A673 (cell line): ENCODE results near the gene CES3. TPM values are rescaled to one million over a fixed set of nuclear protein-coding genes. Genes with fewer than 3 reads are reported as not detected.
A peak's percentile ranks its signal among the peaks of the same experiment; 100 is the strongest.
"Not testable (repeated sequence)": the region's sequence is repeated elsewhere in the genome, so short reads cannot be mapped to it uniquely, and the experiment has no call there.

Source experiments
- BruUV-seq: library from RNA; stranded (reverse); fragments of 400-500 nt; replicated peaks from 2 replicates; lab custom pipeline; 2021; lab: Mats Ljungman, UMichigan
- CTCF ChIA-PET: fragments of 300-600 bp; sonication (Branson Sonifier 250); formaldehyde crosslinking; loops from one replicate; lab custom pipeline; 2022; ENCODE audit warnings: antibody characterized with exemption; lab: Charles Lee
- POLR2A ChIA-PET: fragments of 300-600 bp; sonication (Branson Sonifier 250); formaldehyde crosslinking; loops from one replicate; lab custom pipeline; 2022; ENCODE audit warnings: antibody characterized with exemption; ENCODE audit not compliant: low non-redundant PET; lab: Charles Lee
- DNase-seq: peaks from one replicate; pipeline ENCODE4 v3.0.0-alpha.2; 2015; ENCODE audit warnings: low spot score
- H3K27ac ChIP-seq: fragments of 200-600 bp; sonication (generic); 2 replicates; pipeline ENCODE4 v1.5.1; 2016; ENCODE audit warnings: mixed run types, low read depth, mild to moderate bottlenecking, mixed read lengths, antibody characterized with exemption, low read length; ENCODE audit not compliant: poor library complexity, severe bottlenecking
- H3K27me3 ChIP-seq: fragments of 200-600 bp; sonication (generic); replicated peaks from 2 replicates; pipeline ENCODE4 v1.6.1; 2017; ENCODE audit warnings: mixed run types, low read depth, mild to moderate bottlenecking, mixed read lengths, antibody characterized with exemption, low read length; ENCODE audit not compliant: insufficient read depth, poor library complexity
- H3K36me3 ChIP-seq: fragments of 200-600 bp; sonication (generic); 2 replicates; pipeline ENCODE4 v1.6.1; 2016; ENCODE audit warnings: mixed run types, mild to moderate bottlenecking, mixed read lengths, antibody characterized with exemption, low read length; ENCODE audit not compliant: insufficient read depth, poor library complexity, severe bottlenecking
- H3K4me1 ChIP-seq: fragments of 200-600 bp; sonication (generic); 2 replicates; pipeline ENCODE4 v1.6.1; 2017; ENCODE audit warnings: mixed run types, mild to moderate bottlenecking, mixed read lengths, antibody characterized with exemption, low read length; ENCODE audit not compliant: insufficient read depth, poor library complexity, severe bottlenecking
- H3K4me3 ChIP-seq: fragments of 200-600 bp; sonication (generic); 2 replicates; pipeline ENCODE4 v1.5.1; 2016; ENCODE audit warnings: low read depth, mixed run types, mild to moderate bottlenecking, mixed read lengths, low read length; ENCODE audit not compliant: poor library complexity, severe bottlenecking
- H3K9me3 ChIP-seq: fragments of 200-600 bp; sonication (generic); 2 replicates; pipeline ENCODE4 v1.6.1; 2016; ENCODE audit warnings: mixed run types, low read depth, mild to moderate bottlenecking, mixed read lengths, antibody characterized with exemption, low read length; ENCODE audit not compliant: poor library complexity, severe bottlenecking
- CTCF ChIP-seq: fragments of 300-800, 200-600 bp; sonication (generic); conservative IDR thresholded peaks from 2 replicates; pipeline ENCODE4 v1.5.1; 2017; ENCODE audit warnings: low read depth, mild to moderate bottlenecking, antibody characterized with exemption, low read length, moderate library complexity, mixed read lengths
- EZH2 ChIP-seq: fragments of 200-600 bp; sonication (generic); IDR thresholded peaks from 2 replicates; pipeline ENCODE4 v1.6.1; 2017; ENCODE audit warnings: borderline replicate concordance, low read depth, mild to moderate bottlenecking, mixed read lengths, antibody characterized with exemption, low read length; ENCODE audit not compliant: poor library complexity, severe bottlenecking
- intact Hi-C: fragments of 100-400 bp; cut with micrococcal nuclease; formaldehyde crosslinking; loops from one replicate; pipeline ENCODE4 v1.10.0; 2022; ENCODE audit not compliant: unreplicated experiment
- total RNA-seq: library from RNA; stranded (reverse); gene quantifications from 2 replicates; pipeline ENCODE4 v1.2.3, GENCODE V29; 2021

The CES3 gene
- total RNA-seq, 1 experiment from 2014 or later = 3.9 TPM

- TF ChIP-seq EZH2 = no peak
- TF ChIP-seq CTCF = no peak
- H3K36me3 ChIP-seq = no peaks in the 10 kb centered on the region
- DNase-seq = no peak
- no peak overlapping the region for H3K4me3 ChIP-seq
- BruUV-seq = no TSS peak
- H3K27ac ChIP-seq = no peak overlapping the region
- intact Hi-C loops = no loop called here
- ChIA-PET POLR2A (no interaction called here), CTCF (no interaction called here)
- H3K4me1 ChIP-seq = peaks cover 21% of the 10 kb centered on the region
- no peaks in the 10 kb centered on the region for H3K9me3 ChIP-seq
- H3K27me3 ChIP-seq = no peaks in the 10 kb centered on the region
Observed at GRCh38 chr16:66932076-66932475, 29.0 kb upstream of the CES3 start.

DNA sequence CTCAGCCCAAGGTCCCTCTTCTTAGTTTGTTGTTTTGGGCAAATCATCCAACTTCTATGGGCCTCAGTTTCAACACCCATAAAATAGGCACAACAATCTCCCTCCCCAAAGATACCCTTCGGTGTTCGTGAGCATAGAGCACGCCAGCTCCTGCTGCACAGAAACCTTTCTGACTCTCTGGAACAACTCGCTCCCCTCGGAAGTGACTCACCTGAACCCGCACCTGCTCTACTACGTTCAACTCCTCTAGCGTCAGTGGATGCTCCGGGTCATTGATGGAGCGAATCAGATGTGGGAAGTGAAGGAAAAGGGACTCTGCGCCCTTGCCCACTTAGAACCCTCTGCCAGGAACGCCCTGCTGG lies 27.3 kb upstream of the CES3 start:
- ChIA-PET CTCF (no interaction called here), POLR2A (interaction anchor here (0.6 kb wide), 1 partner anchor 156 kb away, joined by 3 read pairs; no protein-coding TSS in a partner anchor)
- Histone ChIP-seq H3K4me3 (peak overlapping the region; percentile 80), H3K27me3 (no peaks in the 10 kb centered on the region), H3K4me1 (peaks cover 21% of the 10 kb centered on the region), H3K9me3 (no peaks in the 10 kb centered on the region), H3K36me3 (no peaks in the 10 kb centered on the region), H3K27ac (peak overlapping the region; percentile 92)
- no peak for DNase-seq
- intact Hi-C loops = no loop called here
- BruUV-seq = TSS peak; percentile 62
- TF ChIP-seq CTCF (no peak), EZH2 (no peak)

DNA sequence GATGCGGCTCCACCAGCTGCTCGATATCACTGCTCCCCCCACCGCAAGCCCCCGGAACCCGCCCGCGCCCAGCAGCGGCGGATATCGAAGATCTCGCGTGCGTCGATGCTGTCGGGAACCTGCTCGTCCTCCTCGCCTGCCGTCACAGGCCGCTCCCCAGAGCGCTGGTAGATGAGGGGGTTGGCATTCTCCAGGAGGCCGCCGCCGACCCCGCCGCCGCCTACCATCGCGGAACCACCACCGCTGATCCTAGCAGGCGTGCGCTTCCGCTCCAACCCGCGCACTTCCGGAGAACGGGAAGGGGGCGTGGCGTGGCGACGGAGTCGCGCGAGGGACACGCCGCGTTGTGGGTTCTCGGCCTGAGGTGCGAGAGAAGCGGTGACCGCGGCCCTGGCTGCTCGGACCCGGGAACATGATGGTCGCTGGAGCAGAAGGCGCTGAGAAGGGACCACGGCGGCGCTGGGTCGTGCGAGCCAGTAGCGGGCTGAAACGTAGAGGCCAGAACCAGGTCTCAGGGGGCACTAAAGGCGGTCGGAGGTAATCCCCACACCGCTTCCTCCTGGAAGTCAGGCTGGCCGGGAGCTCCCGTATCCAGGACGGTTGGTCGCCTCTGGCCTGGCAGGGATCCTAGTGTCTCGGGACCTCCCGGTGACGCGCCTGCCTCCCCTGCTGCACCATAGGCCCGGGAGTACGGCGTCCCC lies 26.8 kb upstream of the CES3 start, which contains the start of gene CIAO2B:
CIAO2B (minus strand) TSS at position 265 of the 701 bp plus-strand sequence; CDS start at position 227, 38 bp downstream.
- no TSS peak for BruUV-seq
- ChIA-PET CTCF (no interaction called here), POLR2A (no interaction called here)
- peak within 1 kb of the TSS; percentile 92 for H3K27ac ChIP-seq
- H3K36me3 ChIP-seq = peaks cover 4% of the 10 kb centered on the region
- H3K4me3 ChIP-seq = peak within 1 kb of the TSS; percentile 80
- peaks cover 21% of the 10 kb centered on the region for H3K4me1 ChIP-seq
- TF ChIP-seq EZH2 = no peak
- TF ChIP-seq CTCF = no peak
- H3K9me3 ChIP-seq = no peaks in the 10 kb centered on the region
- H3K27me3 ChIP-seq = no peaks in the 10 kb centered on the region
- intact Hi-C loops = no loop called here
- DNase-seq = peak; percentile 93

DNA sequence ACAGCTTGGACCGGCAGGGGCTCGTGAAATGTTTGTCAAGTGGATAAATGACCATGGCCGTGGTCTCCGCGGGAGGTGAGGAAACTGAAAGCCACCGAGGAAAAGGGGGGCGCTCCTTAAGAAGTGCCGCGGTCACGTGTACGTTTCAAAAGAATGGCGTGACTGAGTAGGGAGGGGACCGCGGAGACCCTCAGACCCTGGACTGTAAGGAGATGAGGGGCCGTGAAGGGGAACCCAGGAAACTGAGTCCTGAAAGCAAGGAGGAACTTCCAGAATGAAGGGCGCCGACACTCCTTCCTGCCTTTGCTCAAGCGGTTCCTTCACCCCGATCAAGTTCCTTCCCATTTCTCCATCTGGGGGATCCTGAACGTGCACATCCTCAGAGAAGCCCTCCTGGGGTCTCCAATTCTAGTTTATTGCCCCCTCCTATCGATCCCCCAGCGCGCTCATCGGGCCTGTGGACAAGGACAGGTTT lies 26.2 kb upstream of the CES3 start:
- H3K9me3 ChIP-seq, DNase-seq, POLR2A ChIA-PET, H3K27me3 ChIP-seq, H3K36me3 ChIP-seq, CTCF ChIA-PET, intact Hi-C loops: not testable (repeated sequence)
- peaks cover 21% of the 10 kb centered on the region for H3K4me1 ChIP-seq
- H3K4me3 ChIP-seq = peak overlapping the region; percentile 80
- TSS peak; percentile 57 for BruUV-seq
- peak overlapping the region; percentile 92 for H3K27ac ChIP-seq
